Frontal cortex (tissue), 4 donors: ENCODE results near the gene FOXK2. TPM values are rescaled to one million over a fixed set of nuclear protein-coding genes. Genes with fewer than 3 reads are reported as not detected.
"Not testable (repeated sequence)": the region's sequence is repeated elsewhere in the genome, so short reads cannot be mapped to it uniquely, and the experiment has no call there.

Experiments used
- DNase-seq, 2 donors: peaks; one replicate each; pipeline ENCODE4 v3.0.0; 2012; ENCODE audit warnings: low spot score in 2 of 2
- FAIRE-seq: peaks from 2 replicates; lab custom pipeline; 2012; peaks lifted over from hg19 to GRCh38; lab: Jason Lieb, UNC
- total RNA-seq: library from RNA; depleted of rRNA; stranded (reverse); fragments of >200 nt; gene quantifications from one replicate; pipeline ENCODE4 v1.2.3, GENCODE V29; 2014
- donor health status: control.
- donor health status: control.
- donor health status: control.

Gene FOXK2
- total RNA-seq, 1 donor from 2014 or later: 40.8 TPM

GRCh38 chr17:82560802-82561428, 41.4 kb downstream of the FOXK2 start:
- FAIRE-seq (no peak), DNase-seq (no peak)

- DNase-seq (no peak), FAIRE-seq (no peak)
Measured at GRCh38 chr17:82561429-82562035, 42.0 kb downstream of the FOXK2 start.

GRCh38 chr17:82562718-82563220, 43.2 kb downstream of the FOXK2 start:
- not testable (repeated sequence) for FAIRE-seq, DNase-seq

GRCh38 chr17:82563318-82563717, 43.8 kb downstream of the FOXK2 start:
- no peak for FAIRE-seq
- DNase-seq: no peak

- not testable (repeated sequence) for DNase-seq, FAIRE-seq
Measured at GRCh38 chr17:82563745-82564144, 44.2 kb downstream of the FOXK2 start.

- no peak for FAIRE-seq
- no peak for DNase-seq
Measured at GRCh38 chr17:82564241-82564640, 44.7 kb downstream of the FOXK2 start.

GRCh38 chr17:82565551-82565950, 46.0 kb downstream of the FOXK2 start:
- FAIRE-seq: no peak

GRCh38 chr17:82566129-82566960, 46.8 kb downstream of the FOXK2 start:
- DNase-seq: no peak
- no peak for FAIRE-seq

More at GRCh38 chr17:82565551-82565950, 46.0 kb downstream of the FOXK2 start:
- DNase-seq: no peak

GRCh38 chr17:82567286-82567685, 47.8 kb downstream of the FOXK2 start:
- FAIRE-seq (no peak), DNase-seq (no peak)

GRCh38 chr17:82568997-82569393, 49.5 kb downstream of the FOXK2 start:
- FAIRE-seq: no peak
- DNase-seq: no peak

- FAIRE-seq: no peak
- DNase-seq: no peak
Measured at GRCh38 chr17:82569621-82570020, 50.1 kb downstream of the FOXK2 start.

- FAIRE-seq (no peak), DNase-seq (no peak)
Measured at GRCh38 chr17:82570277-82570676, 50.7 kb downstream of the FOXK2 start.

- FAIRE-seq (no peak), DNase-seq (no peak)
Measured at GRCh38 chr17:82571855-82572254, 52.3 kb downstream of the FOXK2 start.

- FAIRE-seq (no peak), DNase-seq (no peak)
Measured at GRCh38 chr17:82574041-82574440, 54.5 kb downstream of the FOXK2 start.

GRCh38 chr17:82575581-82576221, 56.2 kb downstream of the FOXK2 start:
- DNase-seq, FAIRE-seq: not testable (repeated sequence)

- DNase-seq (no peak), FAIRE-seq (no peak)
Measured at GRCh38 chr17:82577300-82577699, 57.8 kb downstream of the FOXK2 start.

GRCh38 chr17:82579969-82580368, 60.4 kb downstream of the FOXK2 start:
- not testable (repeated sequence) for DNase-seq, FAIRE-seq

GRCh38 chr17:82582213-82582612, 62.7 kb downstream of the FOXK2 start:
- DNase-seq (no peak), FAIRE-seq (no peak)

GRCh38 chr17:82582709-82583108, 63.2 kb downstream of the FOXK2 start:
- no peak for FAIRE-seq
- DNase-seq: no peak

- FAIRE-seq (no peak), DNase-seq (no peak)
Measured at GRCh38 chr17:82583720-82584234, 64.2 kb downstream of the FOXK2 start.
